K562 (cell line): ENCODE results near the gene SEL1L. TPM values are rescaled to one million over a fixed set of nuclear protein-coding genes. Genes with fewer than 3 reads are reported as not detected.

Experiments
- ADNP ChIP-seq: fragments of 200-800 bp; sonication (Bioruptor generic); IDR thresholded peaks from 2 replicates; pipeline ENCODE4 v1.6.1; 2016; ENCODE audit warnings: missing genetic modification characterization, missing compliant biosample characterization
- ARID1B ChIP-seq: fragments of 450-650 bp; IDR thresholded peaks from 2 replicates; pipeline ENCODE4 v1.6.1; 2016; ENCODE audit warnings: antibody characterized with exemption, mild to moderate bottlenecking, inconsistent platforms
- BRF2 ChIP-seq: IDR thresholded peaks from 3 replicates; pipeline ENCODE4 v1.6.1; 2011; ENCODE audit warnings: borderline replicate concordance, mild to moderate bottlenecking; ENCODE audit not compliant: insufficient read length, insufficient read depth
- CREM ChIP-seq: IDR thresholded peaks from 2 replicates; pipeline ENCODE4 v1.6.1; 2014; ENCODE audit warnings: antibody characterized with exemption, low read depth
- ELF2 ChIP-seq: fragments of 250-450 bp; sonication (Bioruptor Pico); IDR thresholded peaks from 2 replicates; pipeline ENCODE4 v1.5.0; 2021; ENCODE audit warnings: mild to moderate bottlenecking
- ETV5 ChIP-seq: sonication (generic); formaldehyde crosslinking; IDR thresholded peaks from 2 replicates; pipeline ENCODE4 v1.4.0; 2020; ENCODE audit warnings: low read depth, mild to moderate bottlenecking, missing genetic modification reagents
- FUS ChIP-seq: fragments of 200-400 bp; formaldehyde crosslinking; optimal IDR thresholded peaks from 2 replicates; pipeline ENCODE3; 2017; ENCODE audit warnings: low read depth, low read length
- GTF3C2 ChIP-seq: IDR thresholded peaks from 3 replicates; pipeline ENCODE4 v1.6.1; 2011; ENCODE audit warnings: borderline replicate concordance, mild to moderate bottlenecking, moderate library complexity; ENCODE audit not compliant: insufficient read length; ENCODE audit errors: extremely low read depth
- HES1 ChIP-seq: fragments of 450-650 bp; IDR thresholded peaks from 2 replicates; pipeline ENCODE4 v1.6.1; 2016; ENCODE audit warnings: low read depth, mild to moderate bottlenecking, moderate library complexity
- HNRNPLL ChIP-seq: fragments of 200-400 bp; formaldehyde crosslinking; IDR thresholded peaks from 2 replicates; pipeline ENCODE4 v1.6.1; 2017; ENCODE audit warnings: low read length, low read depth, mild to moderate bottlenecking; ENCODE audit not compliant: poor library complexity, severe bottlenecking
- KAT8 ChIP-seq: fragments of 450-650 bp; IDR thresholded peaks from 2 replicates; pipeline ENCODE4 v1.6.1; 2016; ENCODE audit warnings: low read depth, mild to moderate bottlenecking
- MAX ChIP-seq: sonication (generic); formaldehyde crosslinking; IDR thresholded peaks from 2 replicates; pipeline ENCODE4 v1.9.0; 2022; ENCODE audit warnings: mild to moderate bottlenecking, missing genetic modification reagents
- MEF2A ChIP-seq: IDR thresholded peaks from 2 replicates; pipeline ENCODE4 v1.6.1; 2011; ENCODE audit warnings: low read depth, mild to moderate bottlenecking, low read length, moderate library complexity; ENCODE audit not compliant: control insufficient read depth
- MNT ChIP-seq, 2 experiments: fragments of 450-650 bp; conservative IDR thresholded peaks; 2 replicates each; pipeline ENCODE4 v1.6.1; 2017; ENCODE audit warnings: mild to moderate bottlenecking in 2 of 2, moderate library complexity in 2 of 2
- PML ChIP-seq: IDR thresholded peaks from 2 replicates; pipeline ENCODE4 v1.6.1; 2012; ENCODE audit warnings: low read length, inconsistent platforms
- RBM34 ChIP-seq: fragments of 200-400 bp; formaldehyde crosslinking; IDR thresholded peaks from 2 replicates; pipeline ENCODE4 v1.6.1; 2018; ENCODE audit warnings: low read length, borderline replicate concordance; ENCODE audit not compliant: insufficient read depth
- SRSF7 ChIP-seq: fragments of 200-400 bp; formaldehyde crosslinking; optimal IDR thresholded peaks from 2 replicates; pipeline ENCODE3; 2017; ENCODE audit warnings: mild to moderate bottlenecking, low read depth, low read length
- ZNF696 ChIP-seq: fragments of 250-450 bp; sonication (Bioruptor Pico); conservative IDR thresholded peaks from 2 replicates; pipeline ENCODE4 v1.4.0; 2020; ENCODE audit warnings: mild to moderate bottlenecking, moderate library complexity
- ZNF707 ChIP-seq: fragments of 250-450 bp; sonication (Bioruptor Pico); conservative IDR thresholded peaks from 2 replicates; pipeline ENCODE4 v1.8.0; 2022; ENCODE audit warnings: inconsistent platforms, mild to moderate bottlenecking, moderate library complexity
- ZNF780A ChIP-seq: fragments of 250-450 bp; sonication (Bioruptor Pico); IDR thresholded peaks from 2 replicates; pipeline ENCODE4 v1.5.0; 2021; ENCODE audit warnings: mild to moderate bottlenecking
- polyA plus RNA-seq, 8 experiments: library from polyadenylated mRNA; depleted of rRNA in 4 of 8; stranded (reverse) in 5 of 8; unstranded in 3 of 8; fragments of >200 nt; fragmentation: Nextera tagmentation in 2 of 8; fragmentation: Illumina TruSeq in 1 of 8; extraction: Ambion mirVana in 2 of 8; extraction: Trizol in 1 of 8; gene quantifications; 2 replicates each; pipeline versions ENCODE4 v1.2.1 to v1.2.3, GENCODE V29; 2011 to 2014; ENCODE audit warnings: inconsistent platforms in 1 of 8, missing spikeins in 1 of 8
- total RNA-seq, 7 experiments: library from RNA; depleted of rRNA in 6 of 7; stranded (reverse); fragments of >200 nt in 6 of 7; fragmentation: Illumina TruSeq in 2 of 7; extraction: Trizol in 2 of 7; gene quantifications; 2 replicates each; pipeline versions ENCODE4 v1.2.1 to v1.2.3, GENCODE V29; 2011 to 2021; ENCODE audit warnings: low replicate concordance in 1 of 7

Gene SEL1L
- total and polyA plus RNA-seq, 9 of the 15 experiments (the other 6 are each of a cell fraction or from before 2014, with no cell fraction given): 7.7 to 21.1 (median 13.6) TPM

GRCh38 chr14:81427348-81428058 lies 106.2 kb downstream of the SEL1L start (continued):
- TF ChIP-seq HES1 (no peak), ZNF707 (CRISPR knock-in tag) (no peak), ADNP (tag) (0 out of 2 replicates have a peak, but pooled peaks have one; percentile 24), KAT8 (no peak), HNRNPLL (no peak), ZNF780A (CRISPR knock-in tag) (no peak), FUS (no peak), MNT (conservative IDR thresholded peaks at IDR 0.05) (peak; percentile 64 to 87), MEF2A (no peak), PML (peak; percentile 77), GTF3C2 (no peak), ETV5 (CRISPR knock-in tag) (peak; percentile 91), ARID1B (peak; percentile 91), MAX (CRISPR knock-in tag) (peak; percentile 89), ZNF696 (CRISPR knock-in tag) (no peak), BRF2 (no peak), RBM34 (no peak), ELF2 (CRISPR knock-in tag) (no peak), CREM (no peak), SRSF7 (no peak)
